Activated CD8-positive, alpha-beta T cell treated with anti-CD3 and anti-CD28 coated beads for 36 hours (primary cell): Measurements from ENCODE around the gene HSF5. TPM values are rescaled to one million over a fixed set of nuclear protein-coding genes. Genes with fewer than 3 reads are reported as not detected.

Experiments used
- ATAC-seq: fragments of 200-7000 bp; cut with Tn5 transposase; one replicate; pipeline ENCODE4 v1.10.0; 2021; ENCODE audit warnings: mild to moderate bottlenecking, moderate library complexity
- CTCF ChIA-PET: fragments of 350-600 bp; sonication (Branson Sonifier 250); formaldehyde crosslinking; loops from one replicate; lab custom pipeline; 2021; ENCODE audit warnings: antibody characterized with exemption; lab: Charles Lee
- POLR2A ChIA-PET: fragments of 350-600 bp; sonication (Branson Sonifier 250); formaldehyde crosslinking; loops from one replicate; lab custom pipeline; 2021; ENCODE audit warnings: antibody characterized with exemption; lab: Charles Lee
- DNase-seq: peaks from one replicate; pipeline ENCODE4 v3.0.0-alpha.2; 2020
- H3K27ac Mint-ChIP-seq: one replicate; pipeline ENCODE4 v1.8.0; 2021; ENCODE audit warnings: mild to moderate bottlenecking, mixed read lengths
- H3K27me3 Mint-ChIP-seq: one replicate; pipeline ENCODE4 v1.8.0; 2021; ENCODE audit warnings: mixed read lengths
- H3K36me3 Mint-ChIP-seq: one replicate; pipeline ENCODE4 v1.8.0; 2021; ENCODE audit warnings: low read depth, mixed read lengths
- H3K4me1 Mint-ChIP-seq: one replicate; pipeline ENCODE4 v1.8.0; 2021; ENCODE audit warnings: low read depth, mixed read lengths
- H3K4me3 Mint-ChIP-seq: one replicate; pipeline ENCODE4 v1.8.0; 2021; ENCODE audit warnings: mild to moderate bottlenecking, moderate library complexity, mixed read lengths
- H3K9me3 Mint-ChIP-seq: one replicate; pipeline ENCODE4 v1.8.0; 2021; ENCODE audit warnings: mixed read lengths
- CTCF ChIP-seq: fragments of 200-600 bp; IDR thresholded peaks from one replicate; pipeline ENCODE4 v1.8.0; 2022; ENCODE audit warnings: antibody characterized with exemption, mild to moderate bottlenecking
- intact Hi-C: fragments of 100-400 bp; cut with micrococcal nuclease; formaldehyde crosslinking; loops from one replicate; pipeline ENCODE4 v1.10.0; 2022
- total RNA-seq, 2 experiments: library from RNA; stranded (reverse); gene quantifications; one replicate each; pipeline ENCODE4 v1.2.3, GENCODE V29; 2021

HSF5 gene
- total RNA-seq, 2 experiments from 2014 or later: 3.2 to 3.9 TPM

GRCh38 chr17:58446086-58446485 lies 42.1 kb downstream of the HSF5 start:
- no peaks in the 10 kb centered on the region for H3K36me3 Mint-ChIP-seq
- no peaks in the 10 kb centered on the region for H3K27me3 Mint-ChIP-seq
- DNase-seq: no peak
- intact Hi-C loops: loop anchor here (5.0 kb wide), 2 partner anchors 129 to 144 kb away; no protein-coding TSS in a partner anchor
- POLR2A ChIA-PET: interaction anchor here (0.7 kb wide), 1 partner anchor 55 kb away, joined by 3 read pairs; no protein-coding TSS in a partner anchor
- no peak overlapping the region for H3K4me3 Mint-ChIP-seq
- no peak for ATAC-seq
- no peak overlapping the region for H3K27ac Mint-ChIP-seq
- peaks cover 3% of the 10 kb centered on the region for H3K4me1 Mint-ChIP-seq
- no peak for TF ChIP-seq CTCF
- no peaks in the 10 kb centered on the region for H3K9me3 Mint-ChIP-seq
- CTCF ChIA-PET: interaction anchor here (1.1 to 3.4 kb wide), 4 partner anchors 16 to 169 kb away, joined by 4 to 20 read pairs (median 4); no protein-coding TSS in a partner anchor

DNA sequence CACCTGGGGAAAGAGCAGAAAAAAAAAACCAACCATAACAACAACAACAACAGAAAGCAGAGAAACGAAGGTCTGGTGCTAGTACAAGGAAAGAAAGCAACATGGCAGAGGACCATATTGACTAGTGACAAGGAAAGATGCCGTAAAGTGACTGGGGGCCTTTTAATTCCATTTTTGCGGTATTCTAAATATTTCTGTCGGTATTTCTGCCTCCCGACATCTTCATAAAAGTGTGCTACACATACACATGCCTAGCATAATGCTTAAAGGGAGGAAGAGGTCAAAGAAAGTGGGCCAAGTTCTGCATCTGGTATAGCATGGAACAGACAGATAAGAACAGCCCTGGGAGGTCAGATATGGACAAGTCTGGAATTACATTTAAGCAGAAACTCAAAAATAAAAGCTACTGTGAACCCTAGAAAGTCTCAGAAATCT lies 51.4 kb downstream of the HSF5 start:
- Mint-ChIP-seq H3K4me3 (no peak overlapping the region), H3K4me1 (no peaks in the 10 kb centered on the region), H3K27me3 (no peaks in the 10 kb centered on the region), H3K36me3 (peaks cover 2% of the 10 kb centered on the region), H3K9me3 (no peaks in the 10 kb centered on the region), H3K27ac (no peak overlapping the region)
- intact Hi-C loops: no loop called here
- CTCF ChIA-PET: interaction anchor here (0.7 to 2.4 kb wide), 4 partner anchors 9 to 187 kb away, joined by 3 to 17 read pairs (median 4); no protein-coding TSS in a partner anchor
- DNase-seq (no peak), ATAC-seq (no peak)
- no peak for TF ChIP-seq CTCF
- POLR2A ChIA-PET: no interaction called here

GRCh38 chr17:58436245-58436644 lies 52.0 kb downstream of the HSF5 start:
- intact Hi-C loops: no loop called here
- Mint-ChIP-seq H3K36me3 (peaks cover 2% of the 10 kb centered on the region), H3K4me1 (no peaks in the 10 kb centered on the region), H3K4me3 (no peak overlapping the region), H3K27ac (no peak overlapping the region), H3K27me3 (no peaks in the 10 kb centered on the region), H3K9me3 (no peaks in the 10 kb centered on the region)
- ChIA-PET CTCF (interaction anchor here (0.9 to 2.4 kb wide), 3 partner anchors 12 to 119 kb away, joined by 3 to 17 read pairs (median 7); partner anchors contain the start of gene RNF43), POLR2A (interaction anchor here (1.0 kb wide), 1 partner anchor 196 kb away, joined by 3 read pairs; no protein-coding TSS in a partner anchor)
- DNase-seq (no peak), ATAC-seq (no peak)
- no peak for TF ChIP-seq CTCF

- H3K27me3 Mint-ChIP-seq: no peaks in the 10 kb centered on the region
- ATAC-seq (no peak), DNase-seq (no peak)
- no peak for TF ChIP-seq CTCF
- peaks cover 2% of the 10 kb centered on the region for H3K36me3 Mint-ChIP-seq
- no peak overlapping the region for H3K4me3 Mint-ChIP-seq
- no peaks in the 10 kb centered on the region for H3K4me1 Mint-ChIP-seq
- H3K9me3 Mint-ChIP-seq: no peaks in the 10 kb centered on the region
- intact Hi-C loops: no loop called here
- POLR2A ChIA-PET: interaction anchor here (1.0 to 2.2 kb wide), 2 partner anchors 15 to 105 kb away, joined by 3 to 4 read pairs; no protein-coding TSS in a partner anchor
- CTCF ChIA-PET: interaction anchor here (1.6 to 1.8 kb wide), 3 partner anchors 116 to 183 kb away, joined by 8 to 14 read pairs (median 9); no protein-coding TSS in a partner anchor
- no peak overlapping the region for H3K27ac Mint-ChIP-seq
Measured at GRCh38 chr17:58432806-58433573, 55.2 kb downstream of the HSF5 start.

DNA sequence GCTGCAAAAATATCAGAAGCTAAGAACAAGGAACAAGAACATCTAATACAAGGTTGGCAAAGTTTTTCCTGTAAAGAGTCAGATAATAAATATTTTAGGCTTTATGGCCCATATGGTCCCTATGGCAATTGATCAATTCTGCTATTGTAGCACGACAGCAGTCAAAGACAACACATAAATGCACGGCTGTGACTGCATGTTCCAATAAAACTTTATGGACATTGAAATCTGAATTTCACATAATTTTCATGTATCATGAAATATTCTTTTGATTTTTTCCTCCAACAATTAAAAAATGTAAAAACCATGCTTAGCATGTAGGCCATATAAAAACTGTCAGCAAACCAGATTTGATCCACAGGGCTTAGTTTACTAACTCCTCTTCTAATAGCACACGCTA lies 60.4 kb downstream of the HSF5 start:
- no peak overlapping the region for H3K27ac Mint-ChIP-seq
- H3K36me3 Mint-ChIP-seq: no peaks in the 10 kb centered on the region
- no peak for TF ChIP-seq CTCF
- ATAC-seq: no peak
- intact Hi-C loops: no loop called here
- H3K4me1 Mint-ChIP-seq: no peaks in the 10 kb centered on the region
- POLR2A ChIA-PET: no interaction called here
- H3K27me3 Mint-ChIP-seq: no peaks in the 10 kb centered on the region
- CTCF ChIA-PET: interaction anchor here (0.7 to 2.9 kb wide), 4 partner anchors 10 to 124 kb away, joined by 4 to 13 read pairs (median 4); partner anchors contain the start of gene RNF43
- no peaks in the 10 kb centered on the region for H3K9me3 Mint-ChIP-seq
- no peak overlapping the region for H3K4me3 Mint-ChIP-seq
- DNase-seq: no peak
